HEK293 (cell line): ENCODE measurements around the gene EIF2B2.

Experiments used
- CTCF ChIA-PET: fragments of 350-600 bp; formaldehyde crosslinking; extraction: SDS; loops from one replicate; lab custom pipeline; 2021; ENCODE audit warnings: antibody characterized with exemption; lab: Yijun Ruan, JAX
- POLR2A ChIA-PET: fragments of 300-600 bp; formaldehyde crosslinking; extraction: SDS; loops from one replicate; lab custom pipeline; 2020; ENCODE audit warnings: antibody characterized with exemption, inconsistent platforms; lab: Yijun Ruan, JAX
- H3K27ac ChIP-seq: fragments of 200-500 bp; sonication (Bioruptor generic); 2 replicates; pipeline ENCODE4 v1.5.1; 2014; ENCODE audit warnings: low read depth, low read length, control low read depth, inconsistent platforms; ENCODE audit errors: extremely low read depth
- H3K36me3 ChIP-seq, 2 experiments: fragments of 200-500 bp in 1 of 2; sonication (Bioruptor generic) in 1 of 2; 1 replicate in 1 of 2; 2 replicates in 1 of 2; pipeline ENCODE4 v1.5.1; 2014 to 2017; ENCODE audit warnings: inconsistent platforms in 2 of 2, low read length in 2 of 2; ENCODE audit not compliant: control insufficient read depth in 2 of 2, insufficient read depth in 1 of 2
- H3K4me1 ChIP-seq: fragments of 200-500 bp; sonication (Bioruptor generic); 2 replicates; pipeline ENCODE4 v1.5.1; 2014; ENCODE audit warnings: mild to moderate bottlenecking, low read length, inconsistent platforms; ENCODE audit not compliant: control insufficient read depth, insufficient read depth
- H3K4me3 ChIP-seq: 2 replicates; pipeline ENCODE4 v1.5.1; 2011; ENCODE audit warnings: low read depth, mild to moderate bottlenecking, control low read depth, low read length, moderate library complexity
- H3K9me3 ChIP-seq: fragments of 200-500 bp; sonication (Bioruptor generic); 2 replicates; pipeline ENCODE4 v1.5.1; 2014; ENCODE audit warnings: low read depth, low read length, inconsistent platforms; ENCODE audit not compliant: control insufficient read depth, insufficient read depth
- BCL11A ChIP-seq: fragments of 450-650 bp; formaldehyde crosslinking; IDR thresholded peaks from 2 replicates; pipeline ENCODE4 v1.5.1; 2016; ENCODE audit warnings: low read depth, missing biosample characterization, missing genetic modification characterization
- EGR2 ChIP-seq: fragments of 450-650 bp; formaldehyde crosslinking; IDR thresholded peaks from 2 replicates; pipeline ENCODE4 v1.5.1; 2016; ENCODE audit warnings: low read depth, missing biosample characterization, missing genetic modification characterization
- GLI4 ChIP-seq: fragments of 450-650 bp; formaldehyde crosslinking; IDR thresholded peaks from 2 replicates; pipeline ENCODE4 v1.5.1; 2016; ENCODE audit warnings: missing biosample characterization, missing genetic modification characterization
- KLF10 ChIP-seq: fragments of 450-650 bp; IDR thresholded peaks from 2 replicates; pipeline ENCODE4 v1.5.1; 2018; ENCODE audit warnings: missing biosample characterization, mild to moderate bottlenecking, missing genetic modification characterization
- MYNN ChIP-seq: fragments of 450-650 bp; formaldehyde crosslinking; IDR thresholded peaks from 2 replicates; pipeline ENCODE4 v1.5.1; 2016; ENCODE audit warnings: missing biosample characterization, missing genetic modification characterization, borderline replicate concordance
- REST ChIP-seq: fragments of 450-650 bp; formaldehyde crosslinking; IDR thresholded peaks from 2 replicates; pipeline ENCODE4 v1.5.1; 2016; ENCODE audit warnings: missing biosample characterization, missing genetic modification characterization
- SCRT1 ChIP-seq: fragments of 450-650 bp; formaldehyde crosslinking; IDR thresholded peaks from 2 replicates; pipeline ENCODE4 v1.5.1; 2016; ENCODE audit warnings: missing biosample characterization, missing genetic modification characterization, borderline replicate concordance
- SCRT2 ChIP-seq: fragments of 450-650 bp; formaldehyde crosslinking; IDR thresholded peaks from 2 replicates; pipeline ENCODE4 v1.5.1; 2016; ENCODE audit warnings: missing biosample characterization, missing genetic modification characterization
- TCF7L2 ChIP-seq: IDR thresholded peaks from 2 replicates; pipeline ENCODE4 v1.6.1; 2011; ENCODE audit warnings: low read depth, mild to moderate bottlenecking, inconsistent platforms, low read length, moderate library complexity, borderline replicate concordance
- YY1 ChIP-seq: fragments of 450-650 bp; formaldehyde crosslinking; IDR thresholded peaks from 2 replicates; pipeline ENCODE4 v1.5.1; 2018; ENCODE audit warnings: missing biosample characterization, missing genetic modification characterization
- ZFHX2 ChIP-seq: fragments of 450-650 bp; formaldehyde crosslinking; conservative IDR thresholded peaks from 2 replicates; pipeline ENCODE4 v1.5.1; 2016; ENCODE audit warnings: missing biosample characterization, missing genetic modification characterization
- ZFP3 ChIP-seq: fragments of 450-650 bp; formaldehyde crosslinking; IDR thresholded peaks from 2 replicates; pipeline ENCODE4 v1.5.1; 2016; ENCODE audit warnings: low read depth, missing biosample characterization, missing genetic modification characterization
- ZIC2 ChIP-seq: fragments of 450-650 bp; formaldehyde crosslinking; IDR thresholded peaks from 2 replicates; pipeline ENCODE4 v1.5.1; 2016; ENCODE audit warnings: missing biosample characterization, missing genetic modification characterization
- ZNF138 ChIP-seq: fragments of 450-650 bp; formaldehyde crosslinking; IDR thresholded peaks from 2 replicates; pipeline ENCODE4 v1.5.1; 2016; ENCODE audit warnings: missing biosample characterization, missing genetic modification characterization, borderline replicate concordance
- ZNF292 ChIP-seq: fragments of 450-650 bp; formaldehyde crosslinking; IDR thresholded peaks from 2 replicates; pipeline ENCODE4 v1.5.1; 2016; ENCODE audit warnings: low read depth, missing biosample characterization, missing genetic modification characterization, borderline replicate concordance
- ZNF350 ChIP-seq: fragments of 450-650 bp; formaldehyde crosslinking; IDR thresholded peaks from 2 replicates; pipeline ENCODE4 v1.5.0; 2017; ENCODE audit warnings: missing biosample characterization, mild to moderate bottlenecking, missing genetic modification characterization
- ZNF426 ChIP-seq: fragments of 450-650 bp; formaldehyde crosslinking; IDR thresholded peaks from 2 replicates; pipeline ENCODE4 v1.5.1; 2017; ENCODE audit warnings: missing biosample characterization, missing genetic modification characterization, mild to moderate bottlenecking, inconsistent platforms, moderate library complexity
- ZNF449 ChIP-seq: fragments of 450-650 bp; formaldehyde crosslinking; IDR thresholded peaks from 2 replicates; pipeline ENCODE4 v1.5.1; 2017; ENCODE audit warnings: missing biosample characterization, mild to moderate bottlenecking, missing genetic modification characterization, moderate library complexity
- ZNF510 ChIP-seq: fragments of 450-650 bp; formaldehyde crosslinking; IDR thresholded peaks from 2 replicates; pipeline ENCODE4 v1.5.1; 2018; ENCODE audit warnings: mild to moderate bottlenecking, missing genetic modification characterization, missing biosample characterization; ENCODE audit not compliant: insufficient replicate concordance
- ZNF558 ChIP-seq: fragments of 450-650 bp; formaldehyde crosslinking; IDR thresholded peaks from 2 replicates; pipeline ENCODE4 v1.5.1; 2016; ENCODE audit warnings: missing biosample characterization, missing genetic modification characterization
- ZNF629 ChIP-seq: fragments of 450-650 bp; formaldehyde crosslinking; IDR thresholded peaks from 2 replicates; pipeline ENCODE4 v1.5.1; 2017; ENCODE audit warnings: missing biosample characterization, missing genetic modification characterization
- ZNF639 ChIP-seq: fragments of 450-650 bp; formaldehyde crosslinking; IDR thresholded peaks from 2 replicates; pipeline ENCODE4 v1.5.1; 2016; ENCODE audit warnings: missing biosample characterization, missing genetic modification characterization
- ZNF654 ChIP-seq: fragments of 450-650 bp; formaldehyde crosslinking; IDR thresholded peaks from 2 replicates; pipeline ENCODE4 v1.5.1; 2016; ENCODE audit warnings: low read depth, missing biosample characterization, missing genetic modification characterization
- ZNF660 ChIP-seq: fragments of 450-650 bp; IDR thresholded peaks from 2 replicates; pipeline ENCODE4 v1.5.1; 2018; ENCODE audit warnings: missing biosample characterization, mild to moderate bottlenecking, missing genetic modification characterization
- ZNF785 ChIP-seq: fragments of 450-650 bp; formaldehyde crosslinking; IDR thresholded peaks from 2 replicates; pipeline ENCODE4 v1.5.1; 2016; ENCODE audit warnings: missing biosample characterization, missing genetic modification characterization
- ZSCAN5A ChIP-seq: fragments of 450-650 bp; formaldehyde crosslinking; IDR thresholded peaks from 2 replicates; pipeline ENCODE4 v1.5.1; 2016; ENCODE audit warnings: missing biosample characterization, missing genetic modification characterization

The EIF2B2 gene

GRCh38 chr14:74974364-74975058 lies 28.2 kb upstream of the EIF2B2 start:
- CTCF ChIA-PET: interaction anchor here (1.2 to 1.6 kb wide), 2 partner anchors 10 to 30 kb away, joined by 3 to 4 read pairs; no protein-coding TSS in a partner anchor
- H3K36me3 ChIP-seq: no peaks in the 10 kb centered on the region
- no peak overlapping the region for H3K27ac ChIP-seq
- POLR2A ChIA-PET: no interaction called here
- no peaks in the 10 kb centered on the region for H3K9me3 ChIP-seq
- H3K4me1 ChIP-seq: no peaks in the 10 kb centered on the region; the same call in 1 of the 2 replicates
- TF ChIP-seq TCF7L2 (no peak), ZNF654 (tag by site-specific recombination) (no peak), ZIC2 (0 out of 2 replicates have a peak, but pooled peaks have one; percentile 35), REST (no peak), ZNF292 (tag by site-specific recombination) (no peak), ZNF510 (tag by site-specific recombination) (no peak), ZNF350 (tag by site-specific recombination) (no peak), ZNF785 (tag by site-specific recombination) (no peak), ZFHX2 (peak; percentile 49; the same call in 1 of the 2 replicates), SCRT1 (tag by site-specific recombination) (no peak), ZNF138 (tag by site-specific recombination) (no peak), MYNN (tag by site-specific recombination) (no peak), EGR2 (tag by site-specific recombination) (0 out of 2 replicates have a peak, but pooled peaks have one; percentile 25), ZNF558 (tag by site-specific recombination) (no peak), KLF10 (tag by site-specific recombination) (no peak), GLI4 (tag by site-specific recombination) (no peak), SCRT2 (tag by site-specific recombination) (peak; percentile 37; the same call in 1 of the 2 replicates)
- H3K4me3 ChIP-seq: no peak overlapping the region

- no peak overlapping the region for H3K4me3 ChIP-seq
- no peak overlapping the region for H3K27ac ChIP-seq
- no peaks in the 10 kb centered on the region; the same call in 1 of the 2 replicates for H3K4me1 ChIP-seq
- CTCF ChIA-PET: interaction anchor here (0.6 to 1.2 kb wide), 2 partner anchors 11 to 116 kb away, joined by 3 to 4 read pairs; no protein-coding TSS in a partner anchor
- POLR2A ChIA-PET: no interaction called here
- H3K36me3 ChIP-seq: no peaks in the 10 kb centered on the region
- no peaks in the 10 kb centered on the region for H3K9me3 ChIP-seq
- no peak for TF ChIP-seq ZSCAN5A
- no peak for TF ChIP-seq ZFP3 (tag by site-specific recombination)
- no peak for TF ChIP-seq ZNF639 (tag by site-specific recombination)
- no peak for TF ChIP-seq ZNF449 (tag by site-specific recombination)
- TF ChIP-seq ZNF629 (tag by site-specific recombination): no peak
- TF ChIP-seq ZIC2: no peak
- no peak for TF ChIP-seq ZNF660 (tag by site-specific recombination)
- TF ChIP-seq BCL11A (tag by site-specific recombination): no peak
- no peak for TF ChIP-seq ZNF426
- no peak for TF ChIP-seq YY1 (tag by site-specific recombination)
Measured at GRCh38 chr14:74975059-74975810, 27.5 kb upstream of the EIF2B2 start.
